MM.1S (cell line): ENCODE measurements around the gene EFR3B.

ENCODE experiments used
- CTCF ChIP-seq: fragments of 300-600 bp; sonication (generic); IDR thresholded peaks from 2 replicates; pipeline ENCODE4 v1.5.1; 2016; ENCODE audit warnings: antibody characterized with exemption, low read length, mixed read lengths
- EZH2 ChIP-seq: fragments of 300-600 bp; sonication (generic); optimal IDR thresholded peaks from 2 replicates; pipeline ENCODE3; 2017; ENCODE audit warnings: low read depth, mild to moderate bottlenecking, antibody characterized with exemption, low read length, mixed read lengths

GRCh38 chr2:25043241-25043867 is 1.5 kb downstream of the EFR3B start:
- no peak for TF ChIP-seq CTCF
- TF ChIP-seq EZH2 = no peak
